8988T (cell line): ENCODE measurements around the gene MT1B.
"Not testable (repeated sequence)": the region's sequence is repeated elsewhere in the genome, so short reads cannot be mapped to it uniquely, and the experiment has no call there.

Experiments used
- DNase-seq: peaks from one replicate; pipeline ENCODE4 v3.0.0; 2011

The MT1B gene

DNA sequence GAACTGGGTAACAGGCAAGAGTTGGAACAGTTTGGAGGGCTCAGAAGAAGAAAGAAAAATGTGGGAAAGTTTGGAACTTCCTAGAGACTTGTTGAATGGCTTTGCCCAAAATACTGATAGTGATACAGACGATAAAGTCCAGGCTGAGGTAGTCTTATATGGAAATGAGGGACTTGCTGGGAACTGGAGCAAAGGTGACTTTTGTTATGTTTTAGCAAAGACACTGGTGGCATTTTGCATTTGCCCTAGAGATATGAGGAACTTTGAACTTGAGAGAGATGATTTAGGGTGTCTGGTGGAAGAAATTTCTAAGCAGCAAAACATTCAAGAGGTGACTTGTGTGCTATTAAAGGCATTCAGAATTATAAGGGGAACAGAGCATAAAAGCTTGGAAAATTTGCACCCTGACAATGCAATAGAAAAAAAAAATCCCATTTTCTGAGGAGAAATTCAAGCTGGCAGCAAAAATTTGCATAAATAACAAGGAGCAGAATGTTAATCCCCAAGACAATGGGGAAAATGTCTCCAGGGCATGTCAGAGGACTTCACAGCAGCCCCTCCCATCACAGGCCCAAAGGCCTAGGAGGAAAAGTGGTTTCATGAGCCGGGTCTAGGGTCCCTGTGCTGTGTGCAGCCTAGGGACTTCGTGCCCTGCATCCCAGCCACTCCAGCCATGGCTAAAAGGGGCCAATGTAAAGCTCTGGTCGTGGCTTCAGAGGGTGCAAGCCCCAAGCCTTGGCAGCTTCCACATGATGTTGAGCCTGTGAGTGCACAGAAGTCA is 29.8 kb upstream of the MT1B start:
- not testable (repeated sequence) for DNase-seq

DNA sequence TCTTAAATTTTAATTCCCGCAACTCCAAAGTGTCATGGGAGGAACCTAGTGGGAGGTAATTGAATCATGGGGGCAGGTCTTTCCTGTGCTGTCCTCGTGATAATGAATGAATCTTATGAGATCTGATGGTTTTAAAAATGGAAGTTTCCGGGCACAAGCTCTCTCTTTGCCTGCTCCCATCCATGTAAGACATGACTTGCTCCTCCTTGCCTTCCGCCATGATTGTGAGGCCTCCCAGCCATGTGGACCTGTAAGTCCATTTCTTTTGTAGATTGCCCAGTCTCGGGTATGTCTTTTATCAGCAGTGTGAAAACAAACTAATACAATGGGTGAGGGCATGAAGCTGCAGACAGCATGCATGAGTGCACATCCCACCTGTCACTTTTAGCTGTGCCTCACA is 28.5 kb upstream of the MT1B start:
- not testable (repeated sequence) for DNase-seq

DNA sequence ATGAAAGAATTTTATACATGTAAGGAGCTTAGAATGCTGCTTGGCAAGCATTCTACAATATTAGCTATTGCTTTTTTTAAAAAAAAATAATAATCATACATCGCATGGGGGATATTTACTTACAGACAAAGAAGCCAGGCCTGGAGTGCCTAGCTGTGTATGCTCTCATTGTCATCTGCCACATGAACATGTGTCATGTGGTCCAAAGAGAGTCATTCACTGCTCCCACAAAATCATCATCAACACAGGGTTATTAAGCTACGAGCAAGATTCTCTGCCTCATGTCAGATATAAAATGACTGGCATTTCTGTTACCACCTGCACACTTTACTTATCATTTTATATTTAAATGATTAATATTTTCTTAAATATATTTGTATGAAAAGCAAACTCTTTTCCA is 28.0 kb upstream of the MT1B start:
- DNase-seq = no peak

DNA sequence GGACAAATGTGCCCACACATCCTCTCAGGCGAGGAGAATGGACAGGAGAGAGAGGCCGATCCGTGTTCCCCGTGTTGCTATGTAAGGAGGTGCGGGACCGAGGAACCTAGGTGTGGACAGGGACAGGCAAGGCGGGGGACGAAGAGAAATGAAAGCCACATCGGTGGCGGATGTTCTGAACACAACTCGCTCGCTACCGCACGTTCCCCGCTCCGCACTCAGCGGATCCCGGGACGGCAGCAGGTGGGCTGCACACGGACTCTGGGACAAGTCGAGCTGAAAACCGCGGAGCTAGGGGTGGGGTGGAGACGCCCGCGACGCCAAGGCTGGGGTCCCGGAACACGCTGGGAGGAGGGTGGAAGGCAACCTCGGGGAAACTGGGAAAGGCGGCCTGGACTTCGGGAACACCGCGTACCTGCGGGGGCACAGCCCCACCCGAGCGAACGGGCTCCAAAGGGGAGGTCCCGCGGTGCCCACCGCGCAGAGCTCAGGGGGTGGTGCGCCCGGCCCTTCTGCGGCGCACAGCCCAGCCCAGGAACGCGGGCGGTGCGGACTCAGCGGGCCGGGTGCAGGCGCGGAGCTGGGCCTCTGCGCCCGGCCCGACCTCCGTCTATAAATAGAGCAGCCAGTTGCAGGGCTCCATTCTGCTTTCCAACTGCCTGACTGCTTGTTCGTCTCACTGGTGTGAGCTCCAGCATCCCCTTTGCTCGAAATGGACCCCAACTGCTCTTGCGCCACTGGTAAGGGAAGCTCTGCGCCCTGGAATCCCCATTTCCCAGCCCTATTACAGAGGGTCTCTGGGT is 26.3 kb upstream of the MT1B start, which contains the start of gene MT1E:
Gene MT1E, plus strand, starts transcription at position 642 of the 803 bp plus-strand sequence. Its CDS starts 71 bp downstream, at position 713.
- peak; percentile 82 for DNase-seq

DNA sequence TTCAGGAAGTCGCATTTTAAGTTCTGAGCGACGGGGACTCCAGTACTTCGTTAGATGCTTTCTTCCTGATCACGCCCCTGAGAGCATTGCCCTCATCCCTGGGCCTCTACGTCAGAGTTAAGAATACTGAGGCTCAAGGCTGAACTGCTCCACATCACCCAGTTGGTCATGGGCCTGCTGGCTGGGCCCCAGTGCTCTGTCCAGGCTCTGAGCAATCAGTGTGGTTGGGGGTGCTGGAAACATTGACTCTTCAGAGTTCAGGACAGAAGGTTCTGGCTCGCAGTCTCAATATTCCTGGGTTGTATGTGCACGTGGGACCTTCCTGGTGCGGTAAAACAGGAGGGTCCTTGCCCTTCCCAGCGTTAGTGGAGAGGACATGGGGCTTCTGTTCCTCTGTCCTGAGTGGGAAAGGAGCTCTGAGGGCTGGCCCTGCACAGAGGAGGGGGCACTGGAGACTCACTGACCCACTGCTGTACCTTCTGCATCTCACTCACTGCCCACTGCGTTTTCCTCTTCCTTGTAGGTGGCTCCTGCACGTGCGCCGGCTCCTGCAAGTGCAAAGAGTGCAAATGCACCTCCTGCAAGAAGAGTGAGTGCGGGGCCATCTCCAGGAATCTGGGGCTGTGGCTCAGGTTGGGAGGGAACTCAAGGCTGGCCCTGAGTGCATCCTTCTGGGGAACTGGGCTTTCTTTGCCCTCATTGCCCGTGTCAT is 25.6 kb upstream of the MT1B start:
- no peak for DNase-seq

DNA sequence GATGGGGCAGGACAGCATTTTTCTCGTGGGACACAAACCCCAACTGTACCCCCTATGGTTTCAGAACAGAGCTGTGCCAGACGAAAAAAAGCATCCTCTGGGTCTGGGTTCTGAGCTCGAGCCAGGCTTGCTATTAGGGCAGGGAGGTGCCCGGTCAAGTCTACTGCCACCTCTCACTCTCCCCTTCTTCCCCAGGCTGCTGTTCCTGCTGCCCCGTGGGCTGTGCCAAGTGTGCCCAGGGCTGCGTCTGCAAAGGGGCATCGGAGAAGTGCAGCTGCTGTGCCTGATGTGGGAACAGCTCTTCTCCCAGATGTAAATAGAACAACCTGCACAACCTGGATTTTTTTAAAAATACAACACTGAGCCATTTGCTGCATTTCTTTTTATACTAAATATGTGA is 25.0 kb upstream of the MT1B start:
- no peak for DNase-seq

DNA sequence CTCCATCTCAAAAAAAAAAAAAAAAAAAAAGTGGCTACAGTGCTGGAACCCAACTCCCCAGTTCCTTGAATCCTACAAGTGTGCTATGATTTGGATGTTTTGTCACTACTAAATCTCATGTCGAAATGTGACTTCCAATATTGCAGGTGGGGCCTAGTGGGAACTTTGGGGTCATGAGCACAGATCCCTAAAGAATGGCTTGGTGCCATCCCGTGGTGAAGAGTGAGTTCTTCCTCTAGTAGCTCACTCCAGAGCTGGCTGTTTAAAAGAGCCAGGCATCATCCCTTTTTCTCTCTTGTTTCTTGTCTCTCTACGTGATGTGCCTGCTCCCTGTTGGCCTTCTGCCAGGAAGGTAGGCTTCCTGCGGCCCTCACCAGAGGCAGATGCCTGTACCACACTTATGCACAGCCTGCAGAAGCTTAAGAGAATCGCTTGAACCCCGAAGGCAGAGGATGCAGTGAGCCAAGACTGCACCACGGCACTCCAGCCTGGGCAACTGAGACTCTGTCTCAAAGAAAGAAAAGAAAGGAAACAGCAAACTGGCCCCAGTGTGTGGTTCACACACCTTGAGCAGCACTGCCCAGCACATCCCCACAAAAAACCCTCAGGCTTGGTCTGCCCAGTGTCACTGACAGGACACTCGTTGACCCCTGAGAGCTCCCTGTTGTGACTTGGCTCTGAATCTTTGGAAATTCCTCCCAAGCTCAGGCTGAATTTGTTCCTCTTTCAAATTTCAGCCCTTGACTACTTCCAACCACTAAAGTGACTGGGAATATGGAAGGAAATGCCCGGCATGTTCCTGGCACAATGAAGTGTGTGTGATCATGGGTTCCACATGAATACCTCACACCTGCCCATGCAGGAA is 23.0 kb upstream of the MT1B start:
- DNase-seq = no peak

DNA sequence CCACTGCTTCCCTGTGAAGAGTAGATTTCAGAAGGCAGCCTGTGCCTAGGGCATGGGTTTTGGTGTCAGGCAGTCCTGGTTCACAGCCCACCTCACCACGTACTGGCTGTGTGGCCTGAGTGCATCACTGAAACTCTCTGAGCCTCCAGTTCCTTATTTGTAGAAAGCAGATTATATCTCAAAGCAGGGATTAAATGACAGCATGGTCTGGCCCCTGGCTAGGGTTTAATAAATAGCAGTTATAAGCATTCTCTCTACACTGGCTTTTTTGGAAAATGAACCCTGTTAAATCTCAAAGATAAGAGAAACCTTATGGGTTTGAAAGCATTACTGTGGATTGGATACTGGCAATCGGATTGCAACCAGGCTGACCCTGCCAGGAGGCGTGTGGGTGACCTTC is 22.2 kb upstream of the MT1B start:
- DNase-seq = no peak

DNA sequence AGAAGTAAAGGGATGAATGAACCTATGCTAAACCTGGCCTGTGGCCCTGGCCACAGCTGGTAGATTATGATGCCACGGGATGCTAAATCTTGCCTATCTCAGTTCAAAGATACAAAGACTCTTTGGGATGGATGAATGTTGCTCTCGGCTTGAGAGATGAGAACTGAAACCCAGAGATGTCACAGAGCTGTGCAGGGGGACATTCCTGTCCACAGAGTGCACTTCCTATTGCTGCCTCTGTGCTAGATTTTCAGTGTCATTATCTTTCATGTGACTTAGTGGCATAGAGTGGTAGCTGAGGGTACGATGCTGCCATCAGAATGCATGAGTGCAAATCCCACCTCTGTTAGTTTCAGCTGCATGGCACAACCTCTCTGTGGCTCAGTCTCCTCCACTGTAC is 21.6 kb upstream of the MT1B start:
- DNase-seq = no peak

DNA sequence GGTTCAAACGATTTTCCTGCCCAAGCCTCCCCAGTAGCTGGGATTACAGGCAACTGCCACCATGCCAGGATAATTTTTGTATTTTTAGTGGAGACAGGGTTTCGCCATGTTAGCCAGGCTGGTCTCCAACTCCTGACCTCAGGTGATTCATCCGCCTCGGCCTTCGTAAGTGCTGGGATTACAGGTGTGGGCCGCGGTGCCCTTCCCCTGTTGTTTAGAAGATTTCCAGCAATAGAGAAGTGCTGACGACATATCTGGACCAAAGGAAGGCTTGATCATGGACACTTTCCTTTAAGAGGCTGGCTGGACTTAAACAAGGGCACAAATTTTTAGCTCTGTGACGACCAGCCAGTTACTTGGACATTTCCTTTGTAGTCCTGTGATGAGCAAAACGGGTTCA is 20.5 kb upstream of the MT1B start:
- DNase-seq = no peak

DNA sequence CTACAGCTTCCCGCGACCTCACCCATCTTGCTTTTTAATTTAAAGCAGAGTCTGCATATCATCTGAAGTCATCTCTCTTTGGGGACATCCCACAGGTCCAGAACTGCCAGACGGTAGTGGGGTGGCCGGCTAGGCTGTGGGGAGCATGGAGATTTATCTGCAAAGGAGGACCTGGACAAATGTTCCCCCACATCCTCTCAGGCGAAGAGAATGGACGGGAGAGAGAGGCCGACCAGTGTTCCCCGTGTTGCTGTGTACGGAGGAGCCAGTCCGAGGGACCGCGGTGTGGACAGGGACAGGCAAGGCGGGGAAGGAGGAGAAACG is 19.9 kb upstream of the MT1B start:
- no peak for DNase-seq

DNA sequence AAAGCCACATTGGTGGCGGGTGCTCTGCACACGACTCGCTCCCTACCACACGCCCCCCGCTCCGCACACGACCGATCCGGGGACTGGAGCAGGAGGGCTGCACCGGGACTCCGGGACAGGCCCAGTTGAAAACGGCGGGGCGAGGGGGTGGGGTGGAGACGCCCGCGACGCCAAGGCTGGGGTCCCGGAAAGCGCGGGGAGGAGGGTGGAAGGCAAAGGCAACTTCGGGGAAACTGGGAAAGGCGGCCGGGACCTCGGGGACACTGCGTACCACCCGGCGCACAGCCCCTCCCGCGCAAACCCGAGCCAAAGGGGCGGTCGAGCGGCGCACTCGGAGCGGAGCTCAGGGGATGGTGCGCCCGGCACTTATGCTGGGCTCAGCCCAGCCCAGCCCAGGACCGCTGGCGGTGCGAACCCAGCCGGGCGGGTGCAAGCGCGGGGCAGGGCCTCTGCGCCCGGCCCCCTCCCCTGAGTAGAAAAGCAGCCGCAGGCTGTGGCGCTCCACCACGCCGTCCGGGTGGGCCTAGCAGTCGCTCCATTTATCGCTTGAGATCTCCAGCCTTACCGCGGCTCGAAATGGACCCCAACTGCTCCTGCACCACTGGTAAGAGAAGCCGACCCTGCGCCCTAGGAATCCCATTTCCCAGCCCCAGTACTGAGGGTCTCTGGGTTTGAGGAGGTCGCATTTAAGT is 19.4 kb upstream of the MT1B start, which contains the start of gene MT1M:
Gene MT1M, plus strand, starts transcription at position 504 of the 692 bp plus-strand sequence. Its CDS starts 73 bp downstream, at position 577.
- no peak for DNase-seq

DNA sequence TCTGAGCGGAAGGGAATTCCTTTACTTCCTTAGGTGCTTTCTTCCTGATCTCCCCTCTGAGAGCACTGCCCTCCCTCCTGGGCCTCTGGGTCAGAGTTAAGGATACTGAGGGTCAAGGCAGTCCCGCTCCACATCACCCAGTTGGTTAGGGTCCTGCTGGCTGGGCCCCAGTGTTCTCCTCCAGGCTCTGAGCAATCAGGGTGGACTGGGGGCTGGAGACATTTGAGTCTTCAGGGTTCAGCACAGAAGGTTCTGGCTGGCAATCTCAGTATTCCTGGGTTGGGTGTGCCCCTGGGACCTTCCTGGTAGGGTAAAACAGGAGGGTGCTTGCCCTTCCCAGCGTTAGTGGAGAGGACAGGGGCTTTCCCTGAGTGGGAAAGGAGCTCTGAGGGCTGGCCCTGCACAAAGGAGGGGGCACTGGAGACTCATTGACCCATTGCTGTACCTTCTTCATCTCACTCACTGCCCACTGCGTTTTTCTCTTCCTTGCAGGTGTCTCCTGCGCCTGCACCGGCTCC is 18.8 kb upstream of the MT1B start:
- no peak for DNase-seq

DNA sequence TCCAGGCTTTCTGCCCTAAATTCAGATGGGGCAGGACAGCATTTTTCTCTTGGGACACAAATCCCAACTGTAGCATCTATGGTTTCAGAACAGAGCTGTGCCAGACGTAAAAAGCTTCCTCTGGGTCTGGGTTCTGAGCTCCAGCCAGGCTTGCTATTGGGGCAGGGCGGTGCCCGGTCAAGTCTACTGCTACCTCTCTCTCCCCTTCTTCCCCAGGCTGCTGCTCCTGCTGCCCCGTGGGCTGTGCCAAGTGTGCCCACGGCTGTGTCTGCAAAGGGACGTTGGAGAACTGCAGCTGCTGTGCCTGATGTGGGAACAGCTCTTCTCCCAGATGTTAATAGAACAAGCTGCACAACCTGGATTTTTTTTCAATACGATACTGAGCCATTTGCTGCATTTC is 18.2 kb upstream of the MT1B start:
- no peak for DNase-seq

DNA sequence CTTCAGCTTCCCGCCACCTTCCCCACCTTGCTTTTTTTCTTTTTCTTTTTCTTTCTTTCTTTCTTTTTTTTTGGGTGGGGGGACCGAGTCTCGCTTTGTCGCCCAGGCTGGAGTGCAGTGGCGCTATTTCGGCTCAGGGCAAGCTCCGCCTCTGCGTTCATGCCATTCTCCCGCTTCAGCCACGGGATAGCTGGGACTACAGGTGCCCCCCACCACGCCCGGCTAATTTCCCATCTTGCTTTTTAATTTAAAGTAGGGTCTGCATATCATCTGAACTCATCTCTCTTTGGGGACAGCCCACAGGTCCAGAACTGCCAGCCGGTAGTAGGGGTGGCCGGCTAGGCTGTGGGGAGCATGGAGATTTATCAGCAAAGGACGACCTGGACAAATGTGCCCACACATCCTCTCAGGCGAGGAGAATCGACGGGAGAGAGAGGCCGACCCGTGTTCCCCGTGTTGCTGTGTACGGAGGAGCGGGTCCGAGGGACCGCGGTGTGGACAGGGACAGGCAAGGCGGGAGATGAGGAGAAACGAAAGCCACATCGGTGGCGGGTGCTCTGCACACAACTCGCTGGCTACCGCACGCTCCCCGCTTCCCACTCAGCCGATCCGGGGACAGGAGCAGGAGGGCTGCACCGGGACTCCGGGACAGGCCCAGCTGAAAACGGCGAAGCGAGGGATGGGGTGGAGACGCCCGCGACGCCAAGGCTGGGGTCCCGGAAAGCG is 16.8 kb upstream of the MT1B start:
- no peak for DNase-seq

DNA sequence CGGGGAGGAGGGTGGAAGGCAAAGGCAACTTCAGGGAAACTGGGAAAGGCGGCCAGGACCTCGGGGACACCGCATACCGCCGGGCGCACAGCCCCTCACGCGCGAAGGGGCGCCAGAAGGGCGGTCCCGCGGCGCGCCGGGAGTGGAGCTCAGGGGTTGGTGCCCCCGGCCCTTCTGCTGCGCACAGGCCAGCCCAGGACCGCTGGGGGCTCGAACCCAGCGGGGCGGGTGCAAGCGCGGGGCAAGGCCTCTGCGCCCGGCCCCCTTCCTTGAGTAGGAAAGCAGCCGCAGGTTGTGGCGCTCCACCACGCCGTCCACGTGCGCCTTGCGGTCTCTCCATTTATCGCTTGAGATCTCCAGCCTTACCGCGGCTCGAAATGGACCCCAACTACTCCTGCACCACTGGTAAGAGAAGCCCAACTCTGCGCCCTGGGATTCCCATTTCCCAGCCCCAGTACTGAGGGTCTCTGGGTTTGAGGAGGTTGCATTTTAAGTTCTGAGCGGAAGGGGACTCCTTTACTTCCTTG is 16.2 kb upstream of the MT1B start:
- no peak for DNase-seq

DNA sequence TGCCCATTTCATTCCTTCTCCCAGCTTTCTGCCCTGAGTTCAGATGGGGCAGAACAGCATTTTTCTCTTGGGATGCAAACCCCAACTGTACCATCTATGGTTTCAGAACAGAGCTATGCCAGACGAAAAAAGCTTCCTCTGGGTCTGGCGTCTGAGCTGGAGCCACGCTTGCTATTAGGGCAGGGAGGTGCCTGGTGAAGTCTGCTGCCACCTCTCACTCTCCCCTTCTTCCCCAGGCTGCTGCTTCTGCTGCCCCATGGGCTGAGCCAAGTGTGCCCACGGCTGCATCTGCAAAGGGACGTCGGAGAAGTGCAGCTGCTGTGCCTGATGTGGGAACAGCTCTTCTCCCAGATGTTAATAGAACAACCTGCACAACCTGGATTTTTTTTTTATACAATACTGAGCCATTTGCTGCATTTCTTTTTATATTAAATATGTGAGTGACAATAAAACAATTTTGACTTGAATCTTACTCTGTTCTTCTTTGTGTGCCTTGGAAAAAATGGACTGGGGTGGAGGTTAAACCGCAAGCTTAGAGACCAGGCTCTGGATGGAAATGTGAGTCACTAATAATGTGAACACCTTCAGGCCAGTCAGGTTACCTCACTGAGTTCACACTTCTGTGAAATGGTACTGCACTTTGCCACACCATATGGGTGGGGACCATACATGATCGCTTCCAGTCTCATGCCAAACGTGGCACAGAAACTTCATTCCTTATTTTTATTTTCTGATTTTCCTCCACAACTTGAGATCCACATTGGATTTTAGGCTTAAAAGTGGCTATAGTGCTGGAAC is 14.9 kb upstream of the MT1B start:
- DNase-seq = no peak

DNA sequence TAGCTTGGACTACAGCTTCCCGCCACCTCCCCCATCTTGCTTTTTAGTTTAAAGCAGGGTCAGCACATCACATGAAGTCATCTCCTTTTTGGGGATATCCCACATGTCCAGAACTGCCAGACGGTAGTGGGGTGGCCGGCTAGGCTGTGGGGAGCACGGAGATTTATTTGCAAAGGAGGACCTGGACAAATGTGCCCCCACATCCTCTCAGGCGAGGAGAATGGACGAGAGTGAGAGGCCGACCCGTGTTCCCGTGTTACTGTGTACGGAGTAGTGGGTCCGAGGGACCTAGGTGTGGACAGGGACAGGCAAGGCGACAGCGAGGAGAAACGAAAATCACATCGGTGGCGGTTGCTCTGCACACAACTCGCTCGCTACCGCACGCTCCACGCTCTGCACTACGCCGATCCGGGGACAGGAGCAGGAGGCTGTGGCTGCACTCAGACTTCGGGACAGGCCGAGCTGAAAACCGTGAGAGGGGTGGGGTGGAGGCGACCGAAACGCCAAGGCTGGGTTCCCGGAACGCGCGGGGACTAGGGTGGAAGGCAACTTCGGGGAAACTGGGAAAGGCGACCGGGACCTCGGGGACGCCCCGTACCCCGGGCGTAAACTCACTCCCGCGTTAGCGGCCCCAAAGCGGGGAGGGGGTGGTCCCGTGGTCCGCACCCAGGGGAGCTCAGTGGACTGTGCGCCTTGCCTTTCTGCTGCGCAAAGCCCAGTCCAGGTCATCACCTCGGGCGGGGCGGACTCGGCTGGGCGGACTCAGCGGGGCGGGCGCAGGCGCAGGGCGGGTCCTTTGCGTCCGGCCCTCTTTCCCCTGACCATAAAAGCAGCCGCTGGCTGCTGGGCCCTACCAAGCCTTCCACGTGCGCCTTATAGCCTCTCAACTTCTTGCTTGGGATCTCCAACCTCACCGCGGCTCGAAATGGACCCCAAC is 13.6 kb upstream of the MT1B start, which contains the start of gene MT1A:
Gene MT1A, plus strand, starts transcription at position 853 of the 937 bp plus-strand sequence. Its CDS starts 73 bp downstream, at position 926.
- DNase-seq = no peak

DNA sequence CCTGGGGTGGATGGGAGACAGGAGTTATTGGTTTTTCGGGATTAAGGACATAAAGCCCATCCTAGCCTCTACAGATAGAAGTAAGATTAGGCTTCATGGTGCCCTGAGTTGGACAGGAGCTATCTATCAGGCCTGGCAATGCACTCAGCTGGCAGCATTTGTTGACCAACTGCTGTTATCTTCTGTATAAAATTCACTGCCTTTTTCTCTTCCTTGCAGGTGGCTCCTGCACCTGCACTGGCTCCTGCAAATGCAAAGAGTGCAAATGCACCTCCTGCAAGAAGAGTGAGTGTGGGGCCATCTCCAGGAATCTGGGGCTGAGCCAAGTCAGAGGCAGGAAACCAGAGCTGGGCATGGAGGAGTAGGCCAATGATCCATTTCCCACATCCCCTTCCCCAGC is 12.6 kb upstream of the MT1B start:
- no peak for DNase-seq
